HG02798 (cell line): ENCODE measurements around the gene GEMIN2.
"Not testable (repeated sequence)": the region's sequence is repeated elsewhere in the genome, so short reads cannot be mapped to it uniquely, and the experiment has no call there.

ENCODE experiments used
- ATAC-seq: cut with Tn5 transposase; IDR thresholded peaks from one replicate; pipeline ENCODE4 v1.9.1; 2021; ENCODE audit warnings: mild to moderate bottlenecking; ENCODE audit not compliant: unreplicated experiment, poor library complexity

Gene GEMIN2

GRCh38 chr14:39114073-39114838, at the start of gene GEMIN2:
GEMIN2 (plus strand) TSS chr14:39114323; CDS start chr14:39114339, 16 bp downstream.
- peak; percentile 93 for ATAC-seq

GRCh38 chr14:39069169-39069805, 44.8 kb upstream of the GEMIN2 start:
- ATAC-seq = not testable (repeated sequence)

- no peak for ATAC-seq
Measured at GRCh38 chr14:39069923-39070322, 44.2 kb upstream of the GEMIN2 start.

- ATAC-seq = no peak
Measured at GRCh38 chr14:39071096-39071495, 43.0 kb upstream of the GEMIN2 start.

- no peak for ATAC-seq
Measured at GRCh38 chr14:39080886-39081285, 33.2 kb upstream of the GEMIN2 start.

GRCh38 chr14:39083127-39083526, 31.0 kb upstream of the GEMIN2 start:
- ATAC-seq = no peak

- no peak for ATAC-seq
Measured at GRCh38 chr14:39085933-39086332, 28.2 kb upstream of the GEMIN2 start.

GRCh38 chr14:39087493-39087892, 26.6 kb upstream of the GEMIN2 start:
- ATAC-seq = no peak

GRCh38 chr14:39090548-39091111, 23.5 kb upstream of the GEMIN2 start:
- ATAC-seq = no peak

GRCh38 chr14:39091716-39092115, 22.4 kb upstream of the GEMIN2 start:
- ATAC-seq = no peak

- no peak for ATAC-seq
Measured at GRCh38 chr14:39094515-39094914, 19.6 kb upstream of the GEMIN2 start.

GRCh38 chr14:39097159-39097558, 17.0 kb upstream of the GEMIN2 start:
- no peak for ATAC-seq

- ATAC-seq = not testable (repeated sequence)
Measured at GRCh38 chr14:39099215-39099614, 14.9 kb upstream of the GEMIN2 start.

GRCh38 chr14:39099748-39100147, 14.4 kb upstream of the GEMIN2 start:
- ATAC-seq = no peak

GRCh38 chr14:39102265-39102968, 11.7 kb upstream of the GEMIN2 start:
- peak; percentile 9 for ATAC-seq

- ATAC-seq = peak; percentile 97
Measured at GRCh38 chr14:39102969-39103957, 10.9 kb upstream of the GEMIN2 start, which contains the start of gene SEC23A. SEC23A (minus strand) TSS chr14:39103235; CDS start chr14:39096118, 7,117 bp downstream.

GRCh38 chr14:39104078-39104801, 9.9 kb upstream of the GEMIN2 start:
- not testable (repeated sequence) for ATAC-seq

- ATAC-seq = peak; percentile 27
Measured at GRCh38 chr14:39107591-39107996, 6.5 kb upstream of the GEMIN2 start.

GRCh38 chr14:39108791-39109190, 5.3 kb upstream of the GEMIN2 start:
- no peak for ATAC-seq
